Measurements from ENCODE around the gene PRDX5.

GRCh38 chr11:64359712-64360445 lies 42.0 kb downstream of the PRDX5 start:
- no peak for TF ChIP-seq TCF4 (CRISPR knock-in tag; IDR thresholded peaks at IDR 0.05; ENCODE audit: borderline replicate concordance)
- TF ChIP-seq ARNTL (CRISPR knock-in tag; IDR thresholded peaks at IDR 0.05; ENCODE audit: borderline replicate concordance, low read depth): no peak
- no peak for TF ChIP-seq TSHZ2 (CRISPR knock-in tag; IDR thresholded peaks at IDR 0.05)
- no peak for TF ChIP-seq CSRNP3 (CRISPR knock-in tag; IDR thresholded peaks at IDR 0.05)
- no peak for TF ChIP-seq PATZ1 (CRISPR knock-in tag; IDR thresholded peaks at IDR 0.05; ENCODE audit: borderline replicate concordance)
- no peak for TF ChIP-seq POU6F1 (CRISPR knock-in tag; IDR thresholded peaks at IDR 0.05; ENCODE audit: borderline replicate concordance, low read depth)
- TF ChIP-seq BACH2 (CRISPR knock-in tag; IDR thresholded peaks at IDR 0.05; ENCODE audit: borderline replicate concordance): no peak
- TF ChIP-seq ZFP3 (CRISPR knock-in tag; IDR thresholded peaks at IDR 0.05): no peak
- no peak for TF ChIP-seq RARB (CRISPR knock-in tag; IDR thresholded peaks at IDR 0.05)
- no peak for TF ChIP-seq ZFP30 (CRISPR knock-in tag; IDR thresholded peaks at IDR 0.05)
- no peak for TF ChIP-seq PPARA (CRISPR knock-in tag; IDR thresholded peaks at IDR 0.05; ENCODE audit: borderline replicate concordance)
- no peak for TF ChIP-seq CREB5 (CRISPR knock-in tag; IDR thresholded peaks at IDR 0.05; ENCODE audit: low read depth)
- TF ChIP-seq ZC3H10 (CRISPR knock-in tag; IDR thresholded peaks at IDR 0.05): no peak
- TF ChIP-seq TOX (CRISPR knock-in tag; IDR thresholded peaks at IDR 0.05; ENCODE audit: borderline replicate concordance): no peak

Data from SK-N-SH treated with all-trans-retinoic acid at 6 μM for 48 hours (cell line).